Ascending aorta (tissue), 2 donors: ENCODE measurements around the gene PTPRN2. TPM values are rescaled to one million over a fixed set of nuclear protein-coding genes. Genes with fewer than 3 reads are reported as not detected.

ENCODE experiments used
- DNase-seq, 2 donors: peaks; one replicate each; pipeline ENCODE4 v3.0.0-alpha.2; 2019; ENCODE audit warnings: low spot score in 2 of 2
- H3K27ac ChIP-seq, 2 donors: fragments of 200-600 bp; sonication (generic); one replicate each; pipeline ENCODE4 v1.5.1; 2016 to 2017; ENCODE audit warnings: mild to moderate bottlenecking in 1 of 2
- H3K27me3 ChIP-seq: fragments of 200-600 bp; sonication (generic); one replicate; pipeline ENCODE4 v1.5.1; 2017
- H3K36me3 ChIP-seq, 2 donors: fragments of 200-600 bp; sonication (generic); one replicate each; pipeline ENCODE4 v1.5.1; 2016
- H3K4me1 ChIP-seq, 2 donors: fragments of 200-600 bp; sonication (generic); one replicate each; pipeline ENCODE4 v1.5.1; 2016 to 2017; ENCODE audit warnings: mild to moderate bottlenecking in 1 of 2
- H3K4me3 ChIP-seq, 2 donors: fragments of 200-600 bp; sonication (generic); one replicate each; pipeline ENCODE4 v1.5.1; 2016 to 2017; ENCODE audit warnings: mild to moderate bottlenecking in 1 of 2
- H3K9me3 ChIP-seq, 2 donors: fragments of 200-600 bp; sonication (generic); one replicate each; pipeline ENCODE4 v1.5.1; 2016
- CTCF ChIP-seq, 3 experiments: fragments of 200-600 bp in 2 of 3; fragments of 450-650 bp in 1 of 3; sonication (generic) in 2 of 3; IDR thresholded peaks; one replicate each; pipeline ENCODE4 v1.5.1; 2016 to 2019; ENCODE audit warnings: antibody characterized with exemption in 3 of 3, mild to moderate bottlenecking in 1 of 3, moderate library complexity in 1 of 3
- intact Hi-C: fragments of 100-400 bp; cut with DNase I; formaldehyde crosslinking; loops from one replicate; pipeline ENCODE4 v1.15.1; 2023
- total RNA-seq: library from RNA; depleted of rRNA; stranded (reverse); fragments of >200 nt; gene quantifications from one replicate; pipeline ENCODE4 v1.1.0, GENCODE V29; 2016

Gene PTPRN2
- total RNA-seq, 1 donor from 2014 or later: 7.3 TPM

GRCh38 chr7:157538735-157539134 lies 1048.9 kb downstream of the PTPRN2 start:
- H3K27ac ChIP-seq: no peak overlapping the region
- H3K36me3 ChIP-seq: no peaks in the 10 kb centered on the region
- H3K9me3 ChIP-seq: no peaks in the 10 kb centered on the region
- no peak for DNase-seq
- no peaks in the 10 kb centered on the region for H3K27me3 ChIP-seq
- intact Hi-C loops: no loop called here
- H3K4me1 ChIP-seq: no peaks in the 10 kb centered on the region
- no peak overlapping the region for H3K4me3 ChIP-seq
- no peak for TF ChIP-seq CTCF (IDR thresholded peaks at IDR 0.05)

- no peak for DNase-seq
- H3K27ac ChIP-seq: no peak overlapping the region
- no peaks in the 10 kb centered on the region for H3K27me3 ChIP-seq
- H3K36me3 ChIP-seq: no peaks in the 10 kb centered on the region
- no peaks in the 10 kb centered on the region for H3K4me1 ChIP-seq
- intact Hi-C loops: no loop called here
- no peak for TF ChIP-seq CTCF (IDR thresholded peaks at IDR 0.05)
- H3K4me3 ChIP-seq: no peak overlapping the region
- H3K9me3 ChIP-seq: peaks cover 0 to 1% of the 10 kb centered on the region in 2 donors
Observed at GRCh38 chr7:157538321-157538720, 1049.3 kb downstream of the PTPRN2 start.

- intact Hi-C loops: no loop called here
- no peak for DNase-seq
- Histone ChIP-seq H3K4me1 (no peaks in the 10 kb centered on the region), H3K27me3 (no peaks in the 10 kb centered on the region), H3K9me3 (peaks cover 0 to 10% of the 10 kb centered on the region in 2 donors), H3K4me3 (no peak overlapping the region), H3K36me3 (no peaks in the 10 kb centered on the region), H3K27ac (no peak overlapping the region)
- TF ChIP-seq CTCF (IDR thresholded peaks at IDR 0.05): no peak
Observed at GRCh38 chr7:157537056-157537455, 1050.6 kb downstream of the PTPRN2 start.

GRCh38 chr7:157532068-157532467 lies 1055.6 kb downstream of the PTPRN2 start:
- Histone ChIP-seq H3K27me3 (no peaks in the 10 kb centered on the region), H3K36me3 (no peaks in the 10 kb centered on the region), H3K4me3 (no peak overlapping the region), H3K27ac (no peak overlapping the region), H3K4me1 (no peaks in the 10 kb centered on the region), H3K9me3 (peaks cover 0 to 10% of the 10 kb centered on the region in 2 donors)
- no peak for DNase-seq
- no peak for TF ChIP-seq CTCF (IDR thresholded peaks at IDR 0.05)
- intact Hi-C loops: no loop called here

- H3K27me3 ChIP-seq: no peaks in the 10 kb centered on the region
- H3K9me3 ChIP-seq: peaks cover 0 to 10% of the 10 kb centered on the region in 2 donors
- intact Hi-C loops: no loop called here
- no peaks in the 10 kb centered on the region for H3K36me3 ChIP-seq
- no peak overlapping the region for H3K27ac ChIP-seq
- DNase-seq: peak in 1 of 2 donors; percentile 15
- no peak overlapping the region for H3K4me3 ChIP-seq
- H3K4me1 ChIP-seq: no peaks in the 10 kb centered on the region
- TF ChIP-seq CTCF (IDR thresholded peaks at IDR 0.05): no peak
Observed at GRCh38 chr7:157529768-157530560, 1057.7 kb downstream of the PTPRN2 start.
